Measurements from ENCODE around the gene SLC7A1. TPM values are rescaled to one million over a fixed set of nuclear protein-coding genes. Genes with fewer than 3 reads are reported as not detected.

SLC7A1 gene
- total RNA-seq, 2 donors from 2014 or later: 60.1 to 114 TPM

GRCh38 chr13:29576581-29576980 lies 18.9 kb downstream of the SLC7A1 start:
- no peaks in the 10 kb centered on the region for H3K27me3 Mint-ChIP-seq
- no peak overlapping the region for H3K4me3 Mint-ChIP-seq
- no peak overlapping the region for H3K27ac Mint-ChIP-seq
- no peak for ATAC-seq (replicated peaks)
- peaks cover 31% of the 10 kb centered on the region for H3K4me1 Mint-ChIP-seq
- peaks cover 30% of the 10 kb centered on the region for H3K36me3 Mint-ChIP-seq (ENCODE audit: low read depth)
- H3K9me3 Mint-ChIP-seq: no peaks in the 10 kb centered on the region

- Mint-ChIP-seq H3K4me1 (peaks cover 23% of the 10 kb centered on the region), H3K27me3 (no peaks in the 10 kb centered on the region), H3K9me3 (no peaks in the 10 kb centered on the region), H3K36me3 (ENCODE audit: low read depth) (peaks cover 25% of the 10 kb centered on the region), H3K27ac (no peak overlapping the region), H3K4me3 (no peak overlapping the region)
- ATAC-seq (replicated peaks): no peak
Measured at GRCh38 chr13:29575098-29575497, 20.4 kb downstream of the SLC7A1 start.

GRCh38 chr13:29573190-29573589 lies 22.3 kb downstream of the SLC7A1 start:
- Mint-ChIP-seq H3K27ac (peak overlapping the region; percentile 67), H3K36me3 (ENCODE audit: low read depth) (peaks cover 31% of the 10 kb centered on the region), H3K4me3 (no peak overlapping the region), H3K4me1 (peaks cover 13% of the 10 kb centered on the region), H3K27me3 (no peaks in the 10 kb centered on the region), H3K9me3 (no peaks in the 10 kb centered on the region)
- no peak for ATAC-seq (replicated peaks)

GRCh38 chr13:29572575-29572974 lies 22.9 kb downstream of the SLC7A1 start:
- no peaks in the 10 kb centered on the region for H3K9me3 Mint-ChIP-seq
- no peak overlapping the region for H3K4me3 Mint-ChIP-seq
- no peaks in the 10 kb centered on the region for H3K27me3 Mint-ChIP-seq
- H3K27ac Mint-ChIP-seq: no peak overlapping the region
- H3K36me3 Mint-ChIP-seq (ENCODE audit: low read depth): peaks cover 31% of the 10 kb centered on the region
- peaks cover 13% of the 10 kb centered on the region for H3K4me1 Mint-ChIP-seq
- ATAC-seq (replicated peaks): no peak

- H3K36me3 Mint-ChIP-seq (ENCODE audit: low read depth): peaks cover 31% of the 10 kb centered on the region
- no peaks in the 10 kb centered on the region for H3K27me3 Mint-ChIP-seq
- H3K9me3 Mint-ChIP-seq: no peaks in the 10 kb centered on the region
- H3K4me1 Mint-ChIP-seq: peaks cover 14% of the 10 kb centered on the region
- ATAC-seq (replicated peaks): no peak
- no peak overlapping the region for H3K4me3 Mint-ChIP-seq
- peak overlapping the region; percentile 33 for H3K27ac Mint-ChIP-seq
Measured at GRCh38 chr13:29571876-29572570, 23.5 kb downstream of the SLC7A1 start.

- Mint-ChIP-seq H3K27ac (no peak overlapping the region), H3K36me3 (ENCODE audit: low read depth) (peaks cover 37% of the 10 kb centered on the region), H3K9me3 (no peaks in the 10 kb centered on the region), H3K27me3 (no peaks in the 10 kb centered on the region), H3K4me1 (peaks cover 31% of the 10 kb centered on the region), H3K4me3 (no peak overlapping the region)
- ATAC-seq (replicated peaks): no peak
Measured at GRCh38 chr13:29570051-29570654, 25.3 kb downstream of the SLC7A1 start.

GRCh38 chr13:29569253-29570050 lies 26.0 kb downstream of the SLC7A1 start:
- no peaks in the 10 kb centered on the region for H3K9me3 Mint-ChIP-seq
- ATAC-seq (replicated peaks): no peak
- H3K4me3 Mint-ChIP-seq: no peak overlapping the region
- peaks cover 36% of the 10 kb centered on the region for H3K36me3 Mint-ChIP-seq (ENCODE audit: low read depth)
- H3K27me3 Mint-ChIP-seq: no peaks in the 10 kb centered on the region
- no peak overlapping the region for H3K27ac Mint-ChIP-seq
- H3K4me1 Mint-ChIP-seq: peaks cover 30% of the 10 kb centered on the region

GRCh38 chr13:29568731-29569130 lies 26.8 kb downstream of the SLC7A1 start:
- H3K9me3 Mint-ChIP-seq: no peaks in the 10 kb centered on the region
- no peaks in the 10 kb centered on the region for H3K27me3 Mint-ChIP-seq
- peak overlapping the region; percentile 16 for H3K27ac Mint-ChIP-seq
- H3K36me3 Mint-ChIP-seq (ENCODE audit: low read depth): peaks cover 29% of the 10 kb centered on the region
- H3K4me3 Mint-ChIP-seq: no peak overlapping the region
- ATAC-seq (replicated peaks): no peak
- H3K4me1 Mint-ChIP-seq: peaks cover 25% of the 10 kb centered on the region

- peaks cover 29% of the 10 kb centered on the region for H3K36me3 Mint-ChIP-seq (ENCODE audit: low read depth)
- H3K27me3 Mint-ChIP-seq: no peaks in the 10 kb centered on the region
- no peak for ATAC-seq (replicated peaks)
- H3K4me1 Mint-ChIP-seq: peaks cover 29% of the 10 kb centered on the region
- no peak overlapping the region for H3K27ac Mint-ChIP-seq
- no peaks in the 10 kb centered on the region for H3K9me3 Mint-ChIP-seq
- H3K4me3 Mint-ChIP-seq: no peak overlapping the region
Measured at GRCh38 chr13:29567411-29567810, 28.1 kb downstream of the SLC7A1 start.

GRCh38 chr13:29566206-29566605 lies 29.3 kb downstream of the SLC7A1 start:
- Mint-ChIP-seq H3K27ac (peak overlapping the region; percentile 29), H3K4me1 (peaks cover 28% of the 10 kb centered on the region)

GRCh38 chr13:29564818-29565217 lies 30.7 kb downstream of the SLC7A1 start:
- Mint-ChIP-seq H3K4me1 (peaks cover 32% of the 10 kb centered on the region), H3K4me3 (no peak overlapping the region), H3K27ac (peak overlapping the region; percentile 29), H3K36me3 (ENCODE audit: low read depth) (peaks cover 16% of the 10 kb centered on the region), H3K9me3 (no peaks in the 10 kb centered on the region), H3K27me3 (no peaks in the 10 kb centered on the region)
- ATAC-seq (replicated peaks): no peak

More at GRCh38 chr13:29566206-29566605, 29.3 kb downstream of the SLC7A1 start:
- H3K27me3 Mint-ChIP-seq: no peaks in the 10 kb centered on the region
- peaks cover 23% of the 10 kb centered on the region for H3K36me3 Mint-ChIP-seq (ENCODE audit: low read depth)
- no peak for ATAC-seq (replicated peaks)
- H3K4me3 Mint-ChIP-seq: no peak overlapping the region
- H3K9me3 Mint-ChIP-seq: no peaks in the 10 kb centered on the region

- Mint-ChIP-seq H3K27ac (no peak overlapping the region), H3K4me3 (no peak overlapping the region), H3K36me3 (ENCODE audit: low read depth) (peaks cover 11% of the 10 kb centered on the region), H3K4me1 (peaks cover 32% of the 10 kb centered on the region), H3K9me3 (no peaks in the 10 kb centered on the region), H3K27me3 (no peaks in the 10 kb centered on the region)
- ATAC-seq (replicated peaks): no peak
Measured at GRCh38 chr13:29564373-29564772, 31.1 kb downstream of the SLC7A1 start.

GRCh38 chr13:29563941-29564340 lies 31.5 kb downstream of the SLC7A1 start:
- Mint-ChIP-seq H3K4me3 (no peak overlapping the region), H3K36me3 (ENCODE audit: low read depth) (peaks cover 11% of the 10 kb centered on the region), H3K4me1 (peaks cover 32% of the 10 kb centered on the region), H3K27ac (no peak overlapping the region), H3K9me3 (no peaks in the 10 kb centered on the region), H3K27me3 (no peaks in the 10 kb centered on the region)
- no peak for ATAC-seq (replicated peaks)

GRCh38 chr13:29562786-29563438 lies 32.6 kb downstream of the SLC7A1 start:
- H3K36me3 Mint-ChIP-seq (ENCODE audit: low read depth): peaks cover 11% of the 10 kb centered on the region
- H3K27me3 Mint-ChIP-seq: no peaks in the 10 kb centered on the region
- no peak overlapping the region for H3K4me3 Mint-ChIP-seq
- no peak for ATAC-seq (replicated peaks)
- H3K9me3 Mint-ChIP-seq: no peaks in the 10 kb centered on the region
- no peak overlapping the region for H3K27ac Mint-ChIP-seq
- peaks cover 32% of the 10 kb centered on the region for H3K4me1 Mint-ChIP-seq

Data from activated T-helper 17 cell treated with anti-CD3 and anti-CD28 coated beads, Interleukin-2, amount 50 U/mL, for 72 hours (primary cell).